ENCODE measurements around the gene P4HA2.

The P4HA2 gene

DNA sequence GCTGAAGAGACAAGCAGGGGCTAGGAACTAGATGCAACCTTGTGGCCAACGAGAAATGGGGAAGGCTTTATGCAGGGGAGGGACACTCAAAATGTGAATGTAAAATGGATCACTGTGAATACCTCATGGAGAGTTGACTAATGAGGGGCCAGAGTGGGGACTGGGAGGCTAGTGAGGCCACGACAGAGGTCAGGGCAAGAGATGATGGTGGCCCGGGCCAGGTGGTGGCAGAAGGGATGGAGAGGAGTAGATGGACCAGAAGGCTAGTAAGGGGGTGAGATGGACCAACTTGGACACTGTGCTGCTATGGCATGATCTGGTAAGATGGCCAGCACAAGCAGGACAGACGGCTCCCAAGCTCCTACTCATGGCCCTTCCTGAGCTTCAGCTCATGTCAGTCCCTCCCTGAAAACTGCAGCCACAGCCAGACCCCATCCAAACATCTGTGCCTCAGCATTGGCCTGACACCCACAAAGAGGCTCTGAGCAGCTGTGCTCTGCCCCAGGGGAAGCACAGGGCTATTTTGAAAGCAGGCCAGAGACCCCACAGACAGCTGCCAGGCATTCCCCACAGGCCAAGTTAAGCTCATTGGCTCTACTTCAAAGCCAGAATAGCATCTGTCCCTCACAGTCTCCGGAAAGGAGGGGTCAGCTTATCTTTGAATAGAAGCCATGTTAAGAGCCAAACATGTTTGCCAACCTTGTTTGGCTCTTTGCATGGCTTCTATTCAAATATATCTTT, 22.1 kb downstream of the P4HA2 start:
- Histone ChIP-seq H3F3A (ENCODE audit: insufficient read depth, low read length) (peaks cover 12% of the 10 kb centered on the region; the same call in 1 of the 2 replicates), H3K9me3 (replicated peaks; ENCODE audit: insufficient read depth, low read length) (no peaks in the 10 kb centered on the region), H3K9me2 (replicated peaks; ENCODE audit: insufficient read depth, low read length) (no peaks in the 10 kb centered on the region), H4K20me1 (ENCODE audit: insufficient read depth, low read length) (no peaks in the 10 kb centered on the region), H3K36me3 (replicated peaks; ENCODE audit: insufficient read depth, low read length) (no peaks in the 10 kb centered on the region), H3K4me3 (ENCODE audit: low read length) (no peak overlapping the region), H3K4me1 (ENCODE audit: low read length) (peaks cover 16% of the 10 kb centered on the region), H3K27ac (ENCODE audit: low read length) (no peak overlapping the region), H3K27me3 (replicated peaks; ENCODE audit: insufficient read depth, low read length) (no peaks in the 10 kb centered on the region), H2AFZ (ENCODE audit: low read length) (no peak overlapping the region), H3K79me2 (ENCODE audit: low read length) (no peaks in the 10 kb centered on the region), H3K9ac (ENCODE audit: low read length) (no peak overlapping the region), H3K4me2 (ENCODE audit: low read depth, low read length) (no peak overlapping the region)
- no peak for DNase-seq
- TF ChIP-seq, protein P1, sequence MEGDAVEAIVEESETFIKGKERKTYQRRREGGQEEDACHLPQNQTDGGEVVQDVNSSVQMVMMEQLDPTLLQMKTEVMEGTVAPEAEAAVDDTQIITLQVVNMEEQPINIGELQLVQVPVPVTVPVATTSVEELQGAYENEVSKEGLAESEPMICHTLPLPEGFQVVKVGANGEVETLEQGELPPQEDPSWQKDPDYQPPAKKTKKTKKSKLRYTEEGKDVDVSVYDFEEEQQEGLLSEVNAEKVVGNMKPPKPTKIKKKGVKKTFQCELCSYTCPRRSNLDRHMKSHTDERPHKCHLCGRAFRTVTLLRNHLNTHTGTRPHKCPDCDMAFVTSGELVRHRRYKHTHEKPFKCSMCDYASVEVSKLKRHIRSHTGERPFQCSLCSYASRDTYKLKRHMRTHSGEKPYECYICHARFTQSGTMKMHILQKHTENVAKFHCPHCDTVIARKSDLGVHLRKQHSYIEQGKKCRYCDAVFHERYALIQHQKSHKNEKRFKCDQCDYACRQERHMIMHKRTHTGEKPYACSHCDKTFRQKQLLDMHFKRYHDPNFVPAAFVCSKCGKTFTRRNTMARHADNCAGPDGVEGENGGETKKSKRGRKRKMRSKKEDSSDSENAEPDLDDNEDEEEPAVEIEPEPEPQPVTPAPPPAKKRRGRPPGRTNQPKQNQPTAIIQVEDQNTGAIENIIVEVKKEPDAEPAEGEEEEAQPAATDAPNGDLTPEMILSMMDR (IDR thresholded peaks at IDR 0.05; ENCODE audit: low read length), result no peak
- TF ChIP-seq EZH2 (optimal IDR thresholded peaks at IDR 0.05; ENCODE audit: low read depth, low read length) (no peak), EZH2phosphoT487 (IDR thresholded peaks at IDR 0.05; ENCODE audit: low read length) (no peak)

DNA sequence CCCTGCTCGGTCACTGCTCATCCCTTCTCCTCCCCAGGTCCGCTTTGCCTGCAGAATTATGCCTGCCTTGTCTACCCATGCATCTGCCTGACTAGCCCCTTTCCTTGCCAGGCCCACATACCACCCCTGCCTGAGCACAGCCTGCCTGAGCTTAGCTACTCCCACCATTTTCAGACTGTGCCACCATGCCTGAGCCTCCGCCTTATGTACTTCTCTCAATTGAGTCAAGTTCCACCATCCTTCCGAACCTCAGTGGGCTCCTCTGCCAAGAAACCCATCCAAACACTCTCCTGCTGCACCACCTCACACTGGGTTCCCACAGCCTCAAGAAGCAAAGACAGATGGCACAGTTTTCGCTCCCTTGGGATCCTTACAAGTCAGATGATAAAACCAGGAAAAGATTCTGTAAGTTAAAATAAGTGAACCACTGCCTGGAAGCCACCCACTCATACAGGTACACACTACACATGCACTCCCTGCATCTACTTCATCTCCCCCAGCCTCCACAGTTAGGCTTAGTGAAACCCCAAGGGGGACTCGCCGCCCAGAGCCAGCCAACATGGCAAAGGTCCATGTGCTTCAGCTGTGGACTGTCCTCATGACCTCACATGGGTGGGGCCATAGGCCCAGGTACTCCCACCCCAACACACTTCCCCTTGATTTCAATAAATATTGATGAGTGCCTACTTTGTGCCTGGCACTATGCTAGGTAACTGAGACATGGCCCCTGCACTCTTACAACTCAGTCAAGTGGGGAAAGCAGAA, 23.1 kb downstream of the P4HA2 start:
- no peaks in the 10 kb centered on the region for H3K9me2 ChIP-seq (replicated peaks; ENCODE audit: insufficient read depth, low read length)
- TF ChIP-seq EZH2phosphoT487 (IDR thresholded peaks at IDR 0.05; ENCODE audit: low read length) (no peak), EZH2 (optimal IDR thresholded peaks at IDR 0.05; ENCODE audit: low read depth, low read length) (no peak)
- TF ChIP-seq, protein P1 (IDR thresholded peaks at IDR 0.05; ENCODE audit: low read length), result no peak
- H3K4me3 ChIP-seq (ENCODE audit: low read length), result no peak overlapping the region
- H3K4me1 ChIP-seq (ENCODE audit: low read length), result peaks cover 11% of the 10 kb centered on the region
- H3K27ac ChIP-seq (ENCODE audit: low read length), result no peak overlapping the region
- no peaks in the 10 kb centered on the region for H3K9me3 ChIP-seq (replicated peaks; ENCODE audit: insufficient read depth, low read length)
- no peaks in the 10 kb centered on the region for H3K79me2 ChIP-seq (ENCODE audit: low read length)
- H4K20me1 ChIP-seq (ENCODE audit: insufficient read depth, low read length), result no peaks in the 10 kb centered on the region
- H3K4me2 ChIP-seq (ENCODE audit: low read depth, low read length), result no peak overlapping the region
- no peaks in the 10 kb centered on the region for H3K27me3 ChIP-seq (replicated peaks; ENCODE audit: insufficient read depth, low read length)
- H3K36me3 ChIP-seq (replicated peaks; ENCODE audit: insufficient read depth, low read length), result no peaks in the 10 kb centered on the region
- H3F3A ChIP-seq (ENCODE audit: insufficient read depth, low read length), result peaks cover 10% of the 10 kb centered on the region; the same call in 1 of the 2 replicates
- H3K9ac ChIP-seq (ENCODE audit: low read length), result no peak overlapping the region
- H2AFZ ChIP-seq (ENCODE audit: low read length), result no peak overlapping the region
- DNase-seq, result no peak

DNA sequence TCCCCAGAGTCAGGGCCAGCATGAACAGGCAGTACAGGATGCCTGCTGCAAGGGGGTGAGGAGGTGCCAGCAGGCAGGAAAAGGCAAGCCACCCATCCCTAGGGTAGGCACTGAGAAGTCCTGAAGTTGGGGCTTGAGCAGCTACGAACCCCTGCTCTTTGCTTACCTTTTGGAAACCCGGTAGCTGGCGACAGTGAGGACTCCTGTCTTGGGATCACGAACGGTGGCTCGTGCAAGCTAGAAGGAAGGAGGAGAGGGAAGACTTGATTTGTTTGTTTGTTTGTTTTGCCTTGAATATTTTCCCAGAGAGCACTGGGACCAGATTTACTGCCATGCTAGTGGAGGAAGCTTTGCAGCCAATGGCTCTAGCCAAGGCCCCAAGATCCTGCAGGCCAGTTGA, 23.7 kb downstream of the P4HA2 start:
- Histone ChIP-seq H2AFZ (ENCODE audit: low read length) (no peak overlapping the region), H3K27ac (ENCODE audit: low read length) (no peak overlapping the region), H4K20me1 (ENCODE audit: insufficient read depth, low read length) (no peaks in the 10 kb centered on the region), H3K36me3 (replicated peaks; ENCODE audit: insufficient read depth, low read length) (no peaks in the 10 kb centered on the region), H3K4me2 (ENCODE audit: low read depth, low read length) (no peak overlapping the region), H3F3A (ENCODE audit: insufficient read depth, low read length) (peaks cover 4% of the 10 kb centered on the region; the same call in 1 of the 2 replicates), H3K4me3 (ENCODE audit: low read length) (no peak overlapping the region), H3K79me2 (ENCODE audit: low read length) (no peaks in the 10 kb centered on the region), H3K4me1 (ENCODE audit: low read length) (peaks cover 5% of the 10 kb centered on the region), H3K9me3 (replicated peaks; ENCODE audit: insufficient read depth, low read length) (no peaks in the 10 kb centered on the region), H3K9me2 (replicated peaks; ENCODE audit: insufficient read depth, low read length) (no peaks in the 10 kb centered on the region), H3K27me3 (replicated peaks; ENCODE audit: insufficient read depth, low read length) (no peaks in the 10 kb centered on the region), H3K9ac (ENCODE audit: low read length) (no peak overlapping the region)
- TF ChIP-seq EZH2phosphoT487 (IDR thresholded peaks at IDR 0.05; ENCODE audit: low read length) (no peak), EZH2 (optimal IDR thresholded peaks at IDR 0.05; ENCODE audit: low read depth, low read length) (no peak)
- TF ChIP-seq, protein P1 (IDR thresholded peaks at IDR 0.05; ENCODE audit: low read length), result no peak
- no peak for DNase-seq

Data from MM.1S (cell line).